HCT116 (cell line): ENCODE results near the gene RAI1. TPM values are rescaled to one million over a fixed set of nuclear protein-coding genes. Genes with fewer than 3 reads are reported as not detected.

Source experiments
- ATAC-seq: fragments of 200-7000 bp; cut with Tn5 transposase; 2 replicates; pipeline ENCODE4 v1.9.1; 2020; ENCODE audit warnings: mild to moderate bottlenecking, moderate library complexity
- BruUV-seq: library from RNA; stranded (reverse); fragments of 400-500 nt; replicated peaks from 2 replicates; lab custom pipeline; 2021; lab: Mats Ljungman, UMichigan
- CTCF ChIA-PET: fragments of 300-600 bp; sonication (Branson Sonifier 250); formaldehyde crosslinking; loops from one replicate; lab custom pipeline; 2021; ENCODE audit warnings: antibody characterized with exemption; lab: Charles Lee
- POLR2A ChIA-PET: fragments of 300-600, 350-600 bp; sonication (Branson Sonifier 250); formaldehyde crosslinking; loops from one replicate; lab custom pipeline; 2021; ENCODE audit warnings: antibody characterized with exemption; lab: Charles Lee
- RAD21 ChIA-PET, 2 experiments: fragments of 300-600 bp; sonication (Branson Sonifier 250); formaldehyde crosslinking; loops; one replicate each; lab custom pipeline; 2023; ENCODE audit warnings: low total read pairs in 2 of 2; ENCODE audit not compliant: uncharacterized antibody in 2 of 2, unreplicated experiment in 2 of 2, low non-redundant PET in 1 of 2; lab: Charles Lee
- DNase-seq: peaks from one replicate; pipeline ENCODE4 v3.0.0-alpha.2; 2010; ENCODE audit warnings: low read depth, low spot score
- H2AFZ ChIP-seq: fragments of 200-600 bp; shearing (Covaris generic), sonication (generic); 2 replicates; pipeline ENCODE4 v1.6.1; 2017; ENCODE audit warnings: low read depth, mixed run types, mixed read lengths, antibody characterized with exemption, low read length; ENCODE audit not compliant: poor library complexity, severe bottlenecking
- H3K27ac ChIP-seq: 2 replicates; pipeline ENCODE4 v1.5.1; 2012; ENCODE audit warnings: low read depth, low read length
- H3K27me3 ChIP-seq: fragments of 200-600 bp; sonication (generic); 2 replicates; pipeline ENCODE4 v1.6.1; 2016; ENCODE audit warnings: mixed run types, low read length, mixed read lengths; ENCODE audit not compliant: insufficient read depth
- H3K36me3 ChIP-seq, 2 experiments: fragments of 200-500 bp in 1 of 2; fragments of 200-600 bp in 1 of 2; sonication (Bioruptor generic) in 1 of 2; sonication (generic) in 1 of 2; 2 replicates each; pipeline versions ENCODE4 v1.5.1 to v1.6.1; 2014 to 2016; ENCODE audit warnings: low read length in 2 of 2, inconsistent platforms in 1 of 2, mixed read lengths in 1 of 2, mixed run types in 1 of 2; ENCODE audit not compliant: insufficient read depth in 2 of 2, control insufficient read depth in 1 of 2
- H3K4me1 ChIP-seq, 2 experiments: fragments of 200-600 bp in 1 of 2; sonication (generic) in 1 of 2; 2 replicates each; pipeline versions ENCODE4 v1.5.1 to v1.6.1; 2012 to 2017; ENCODE audit warnings: low read length in 2 of 2, inconsistent platforms in 1 of 2, mild to moderate bottlenecking in 1 of 2, mixed read lengths in 1 of 2, mixed run types in 1 of 2, moderate library complexity in 1 of 2; ENCODE audit not compliant: insufficient read depth in 2 of 2, control insufficient read depth in 1 of 2
- H3K4me2 ChIP-seq: fragments of 200-600 bp; sonication (generic); 2 replicates; pipeline ENCODE4 v1.6.1; 2017; ENCODE audit warnings: mixed run types, low read length, mixed read lengths
- H3K4me3 ChIP-seq, 2 experiments: fragments of 200-600 bp in 1 of 2; sonication (generic) in 1 of 2; replicated peaks in 1 of 2; 2 replicates each; pipeline ENCODE4 v1.5.1; 2011 to 2016; ENCODE audit warnings: low read length in 2 of 2, control low read depth in 1 of 2, low read depth in 1 of 2, mild to moderate bottlenecking in 1 of 2, mixed read lengths in 1 of 2, mixed run types in 1 of 2
- H3K79me2 ChIP-seq: fragments of 200-600 bp; sonication (generic); 2 replicates; pipeline ENCODE4 v1.6.1; 2017; ENCODE audit warnings: mild to moderate bottlenecking, mixed run types, low read length, moderate library complexity, mixed read lengths; ENCODE audit not compliant: insufficient read depth
- H3K9ac ChIP-seq: fragments of 200-600 bp; sonication (generic); 2 replicates; pipeline ENCODE4 v1.6.1; 2016; ENCODE audit warnings: low read length, mixed read lengths
- H3K9me2 ChIP-seq: fragments of 200-600 bp; sonication (generic), shearing (Covaris generic); 2 replicates; pipeline ENCODE4 v1.6.1; 2017; ENCODE audit warnings: mixed run types, mild to moderate bottlenecking, moderate library complexity; ENCODE audit not compliant: insufficient read depth
- H3K9me3 ChIP-seq, 2 experiments: fragments of 200-500 bp in 1 of 2; fragments of 200-600 bp in 1 of 2; sonication (Bioruptor generic) in 1 of 2; sonication (generic) in 1 of 2; 2 replicates each; pipeline ENCODE4 v1.6.1; 2014 to 2017; ENCODE audit warnings: low read length in 2 of 2, mixed read lengths in 2 of 2, inconsistent platforms in 1 of 2, low read depth in 1 of 2, mild to moderate bottlenecking in 1 of 2, mixed run types in 1 of 2, moderate library complexity in 1 of 2; ENCODE audit not compliant: control insufficient read depth in 1 of 2, insufficient read depth in 1 of 2
- H4K20me1 ChIP-seq: fragments of 200-600 bp; sonication (generic), shearing (Covaris generic); 2 replicates; pipeline ENCODE4 v1.6.1; 2017; ENCODE audit warnings: mixed run types, mild to moderate bottlenecking, moderate library complexity; ENCODE audit not compliant: insufficient read depth
- EGR1 ChIP-seq: IDR thresholded peaks from 2 replicates; pipeline ENCODE4 v1.6.1; 2012; ENCODE audit warnings: low read depth
- ELF1 ChIP-seq: IDR thresholded peaks from 2 replicates; pipeline ENCODE4 v1.6.1; 2012; ENCODE audit warnings: low read depth, borderline replicate concordance
- POLR2A ChIP-seq: IDR thresholded peaks from 2 replicates; pipeline ENCODE4 v1.7.0; 2011; ENCODE audit warnings: borderline replicate concordance; ENCODE audit not compliant: insufficient read depth, insufficient read length; ENCODE audit errors: extremely low read depth
- RAD21 ChIP-seq: IDR thresholded peaks from 2 replicates; pipeline ENCODE4 v1.6.1; 2012; ENCODE audit warnings: low read depth, mild to moderate bottlenecking
- REST ChIP-seq: IDR thresholded peaks from 2 replicates; pipeline ENCODE4 v1.6.1; 2012; ENCODE audit warnings: low read depth
- ZBTB33 ChIP-seq: IDR thresholded peaks from 2 replicates; pipeline ENCODE4 v1.6.1; 2011; ENCODE audit warnings: mild to moderate bottlenecking, low read length, moderate library complexity; ENCODE audit not compliant: insufficient replicate concordance; ENCODE audit errors: extremely low read depth
- ZNF274 ChIP-seq: fragments of 200-500 bp; sonication (Bioruptor generic); IDR thresholded peaks from 2 replicates; pipeline ENCODE4 v1.6.1; 2014; ENCODE audit warnings: mild to moderate bottlenecking, low read depth, low read length, inconsistent platforms
- intact Hi-C: fragments of 100-400 bp; cut with micrococcal nuclease; formaldehyde crosslinking; loops from 2 replicates; pipeline ENCODE4 v1.10.0; 2022
- total RNA-seq: library from RNA; stranded (reverse); gene quantifications from one replicate; pipeline ENCODE4 v1.2.1, GENCODE V29; 2021; ENCODE audit not compliant: unreplicated experiment

RAI1 gene
- total RNA-seq, 1 experiment from 2014 or later: 38.5 TPM

GRCh38 chr17:17721140-17721668 is 39.9 kb downstream of the RAI1 start:
- no peaks in the 10 kb centered on the region for H3K9me3 ChIP-seq
- ATAC-seq (no peak), DNase-seq (no peak)
- intact Hi-C loops: no loop called here
- H3K36me3 ChIP-seq: no peaks in the 10 kb centered on the region
- peaks cover 43% of the 10 kb centered on the region for H3K79me2 ChIP-seq
- H3K27me3 ChIP-seq: no peaks in the 10 kb centered on the region
- no peak overlapping the region for H3K9ac ChIP-seq
- ChIA-PET RAD21 (no interaction called here), CTCF (no interaction called here), POLR2A (no interaction called here)
- H3K27ac ChIP-seq: no peak overlapping the region
- no TSS peak for BruUV-seq
- peaks cover 0 to 24% of the 10 kb centered on the region in 2 experiments; a peak in 1 of 4 replicates for H3K4me1 ChIP-seq
- H3K4me3 ChIP-seq: no peak overlapping the region
- H3K4me2 ChIP-seq: no peak overlapping the region
- TF ChIP-seq EGR1: no peak
- TF ChIP-seq ZNF274: no peak
- no peak for TF ChIP-seq POLR2A
- TF ChIP-seq ELF1: no peak
- no peak for TF ChIP-seq REST
- TF ChIP-seq RAD21: no peak
- no peak for TF ChIP-seq ZBTB33
- H3K9me2 ChIP-seq: no peaks in the 10 kb centered on the region
- H4K20me1 ChIP-seq: 0 out of 2 replicates have a peak, but pooled peaks cover 4% of the 10 kb centered on the region
- no peak overlapping the region for H2AFZ ChIP-seq
